Neuronal stem cell (in vitro differentiated cells): ENCODE results near the gene SPACA4.
A peak's percentile ranks its signal among the peaks of the same experiment; 100 is the strongest.

ENCODE experiments used
- DNase-seq: peaks from one replicate; pipeline ENCODE4 v3.0.0-alpha.2; 2013; ENCODE audit warnings: low spot score
- H2AFZ ChIP-seq: one replicate; pipeline ENCODE4 v1.6.1; 2013; ENCODE audit warnings: mild to moderate bottlenecking, low read length, inconsistent platforms
- H2AK5ac ChIP-seq: 2 replicates; pipeline ENCODE4 v1.6.1; 2013; ENCODE audit warnings: low read depth, mild to moderate bottlenecking, inconsistent platforms, low read length, moderate library complexity, mixed read lengths
- H2BK120ac ChIP-seq: 2 replicates; pipeline ENCODE4 v1.6.1; 2013; ENCODE audit warnings: low read depth, mild to moderate bottlenecking, inconsistent platforms, low read length, moderate library complexity, mixed read lengths
- H2BK12ac ChIP-seq: one replicate; pipeline ENCODE4 v1.6.1; 2013; ENCODE audit warnings: low read length, inconsistent platforms
- H2BK15ac ChIP-seq: 2 replicates; pipeline ENCODE4 v1.6.1; 2013; ENCODE audit warnings: mild to moderate bottlenecking, low read length, inconsistent platforms, mixed read lengths
- H2BK5ac ChIP-seq: one replicate; pipeline ENCODE4 v1.6.1; 2013; ENCODE audit warnings: inconsistent platforms, mild to moderate bottlenecking, low read length, moderate library complexity
- H3K14ac ChIP-seq: one replicate; pipeline ENCODE4 v1.6.1; 2013; ENCODE audit warnings: low read length, inconsistent platforms
- H3K18ac ChIP-seq: 2 replicates; pipeline ENCODE4 v1.6.1; 2013; ENCODE audit warnings: low read length, inconsistent platforms
- H3K23ac ChIP-seq: 2 replicates; pipeline ENCODE4 v1.6.1; 2013; ENCODE audit warnings: low read depth, mild to moderate bottlenecking, mixed read lengths, low read length, inconsistent platforms; ENCODE audit not compliant: poor library complexity
- H3K27ac ChIP-seq: replicated peaks from 3 replicates; pipeline ENCODE4 v1.5.1; 2013; ENCODE audit warnings: low read length, inconsistent platforms
- H3K27me3 ChIP-seq, 3 experiments: 2 replicates each; pipeline ENCODE4 v1.6.1; 2013; ENCODE audit warnings: low read length in 3 of 3, mild to moderate bottlenecking in 2 of 3, inconsistent platforms in 1 of 3, low read depth in 1 of 3, mixed read lengths in 1 of 3, moderate library complexity in 1 of 3; ENCODE audit not compliant: control insufficient read depth in 3 of 3, insufficient read depth in 3 of 3
- H3K36me3 ChIP-seq, 2 donors: replicated peaks in 1 of 2; 2 replicates each; pipeline ENCODE4 v1.6.1; 2013; ENCODE audit warnings: low read length in 2 of 2; ENCODE audit not compliant: control insufficient read depth in 2 of 2, insufficient read depth in 2 of 2
- H3K4ac ChIP-seq: 2 replicates; pipeline ENCODE4 v1.6.1; 2013; ENCODE audit warnings: inconsistent platforms, mild to moderate bottlenecking, low read length, moderate library complexity
- H3K4me1 ChIP-seq, 2 donors: 1 replicate in 1 of 2; 2 replicates in 1 of 2; pipeline ENCODE4 v1.6.1; 2013; ENCODE audit warnings: low read length in 2 of 2, low read depth in 1 of 2; ENCODE audit not compliant: control insufficient read depth in 2 of 2, insufficient read depth in 1 of 2
- H3K4me2 ChIP-seq: one replicate; pipeline ENCODE4 v1.6.1; 2013; ENCODE audit warnings: mild to moderate bottlenecking, low read length, inconsistent platforms; ENCODE audit not compliant: insufficient read depth, poor library complexity, severe bottlenecking
- H3K4me3 ChIP-seq, 2 donors: 2 replicates each; pipeline ENCODE4 v1.5.1; 2013; ENCODE audit warnings: low read length in 2 of 2, mild to moderate bottlenecking in 2 of 2, inconsistent platforms in 1 of 2, moderate library complexity in 1 of 2
- H3K79me1 ChIP-seq: one replicate; pipeline ENCODE4 v1.6.1; 2013; ENCODE audit warnings: low read depth, mild to moderate bottlenecking, inconsistent platforms, low read length, moderate library complexity
- H3K9ac ChIP-seq: one replicate; pipeline ENCODE4 v1.6.1; 2013; ENCODE audit warnings: mild to moderate bottlenecking, low read depth, low read length, inconsistent platforms; ENCODE audit not compliant: poor library complexity
- H3K9me3 ChIP-seq, 2 donors: replicated peaks in 1 of 2; 2 replicates each; pipeline versions ENCODE3 to v1.6.1; 2013; ENCODE audit warnings: low read length in 2 of 2, mild to moderate bottlenecking in 2 of 2, inconsistent platforms in 1 of 2, low read depth in 1 of 2, mixed read lengths in 1 of 2, moderate library complexity in 1 of 2; ENCODE audit not compliant: control insufficient read depth in 2 of 2, insufficient read depth in 1 of 2
- H4K8ac ChIP-seq: one replicate; pipeline ENCODE4 v1.6.1; 2013; ENCODE audit warnings: low read depth, mild to moderate bottlenecking, inconsistent platforms, low read length, moderate library complexity
- H4K91ac ChIP-seq: one replicate; pipeline ENCODE4 v1.6.1; 2013; ENCODE audit warnings: low read length, low read depth, mild to moderate bottlenecking, inconsistent platforms; ENCODE audit not compliant: poor library complexity
- WGBS, 2 donors: extraction: QIAGEN DNeasy Blood & Tissue Kit; methylation state at CpG; one replicate each; pipeline ENCODE4 v1.1.7; 2013; ENCODE audit warnings: missing lambda C conversion rate in 2 of 2, mixed read lengths in 1 of 2; ENCODE audit not compliant: insufficient read length in 2 of 2, insufficient replicate concordance in 1 of 2; ENCODE audit errors: extremely low coverage in 2 of 2; 5-methylcytosine and 5-hydroxymethylcytosine counted together

Gene SPACA4

GRCh38 chr19:48654299-48655059 is 47.9 kb downstream of the SPACA4 start:
- Histone ChIP-seq H3K9me3 (no peaks in the 10 kb centered on the region), H3K4me2 (no peak overlapping the region), H3K79me1 (no peaks in the 10 kb centered on the region), H2BK15ac (peak overlapping the region; percentile 87), H3K27me3 (no peaks in the 10 kb centered on the region), H3K4me1 (peaks cover 5% of the 10 kb centered on the region in 2 donors), H3K36me3 (no peaks in the 10 kb centered on the region), H2BK12ac (no peak overlapping the region), H3K4ac (no peak overlapping the region), H3K23ac (peak overlapping the region; percentile 89), H3K9ac (no peak overlapping the region), H3K4me3 (no peak overlapping the region), H2AFZ (no peak overlapping the region), H4K91ac (peak overlapping the region; percentile 72), H4K8ac (peak overlapping the region; percentile 48), H2BK120ac (no peak overlapping the region), H3K18ac (peak overlapping the region; percentile 77), H3K14ac (no peak overlapping the region), H3K27ac (no peak overlapping the region), H2BK5ac (no peak overlapping the region), H2AK5ac (peak overlapping the region; percentile 70)
- no CpG with 5 or more reads among the region's 11 CpGs for WGBS, 2 donors
- DNase-seq, result no peak

GRCh38 chr19:48656840-48657474 is 50.4 kb downstream of the SPACA4 start:
- H3K4ac ChIP-seq, result no peak overlapping the region
- peak overlapping the region; percentile 62 for H2AFZ ChIP-seq
- no peak overlapping the region for H3K14ac ChIP-seq
- no peak overlapping the region for H3K23ac ChIP-seq
- no peak overlapping the region for H3K18ac ChIP-seq
- WGBS, 2 donors, result no CpG with 5 or more reads among the region's 16 CpGs
- H3K4me3 ChIP-seq, result no peak overlapping the region
- no peak overlapping the region for H4K8ac ChIP-seq
- H2BK15ac ChIP-seq, result no peak overlapping the region
- no peak overlapping the region for H3K4me2 ChIP-seq
- no peaks in the 10 kb centered on the region for H3K9me3 ChIP-seq
- H3K27me3 ChIP-seq, result no peaks in the 10 kb centered on the region
- peaks cover 5 to 9% of the 10 kb centered on the region in 2 donors for H3K4me1 ChIP-seq
- H2BK120ac ChIP-seq, result no peak overlapping the region
- no peak overlapping the region for H3K27ac ChIP-seq
- H4K91ac ChIP-seq, result no peak overlapping the region
- H3K36me3 ChIP-seq, result no peaks in the 10 kb centered on the region
- no peak overlapping the region for H2AK5ac ChIP-seq
- H2BK5ac ChIP-seq, result no peak overlapping the region
- H3K79me1 ChIP-seq, result no peaks in the 10 kb centered on the region
- no peak for DNase-seq
- no peak overlapping the region for H2BK12ac ChIP-seq
- no peak overlapping the region for H3K9ac ChIP-seq
